ENCODE data around the gene OR1D2.
"Not testable (repeated sequence)": the region's sequence is repeated elsewhere in the genome, so short reads cannot be mapped to it uniquely, and the experiment has no call there.

Gene OR1D2, protein sequence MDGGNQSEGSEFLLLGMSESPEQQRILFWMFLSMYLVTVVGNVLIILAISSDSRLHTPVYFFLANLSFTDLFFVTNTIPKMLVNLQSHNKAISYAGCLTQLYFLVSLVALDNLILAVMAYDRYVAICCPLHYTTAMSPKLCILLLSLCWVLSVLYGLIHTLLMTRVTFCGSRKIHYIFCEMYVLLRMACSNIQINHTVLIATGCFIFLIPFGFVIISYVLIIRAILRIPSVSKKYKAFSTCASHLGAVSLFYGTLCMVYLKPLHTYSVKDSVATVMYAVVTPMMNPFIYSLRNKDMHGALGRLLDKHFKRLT

GRCh38 chr17:3104322-3104721, at the start of gene OR1D2:
Gene OR1D2, minus strand, starts transcription at chr17:3104422. Its CDS starts 11,426 bp downstream, at chr17:3092996.
- no peak for TF ChIP-seq CTCF (IDR thresholded peaks at IDR 0.05; ENCODE audit: insufficient read depth, low read length, missing control alignments)
- no peak for DNase-seq (ENCODE audit: low read depth, low spot score)
- POLR2A ChIA-PET: no interaction called here
- no peak within 1 kb of the TSS for H3K4me3 ChIP-seq (ENCODE audit: low read depth, low read length)
- CTCF ChIA-PET: no interaction called here

DNA sequence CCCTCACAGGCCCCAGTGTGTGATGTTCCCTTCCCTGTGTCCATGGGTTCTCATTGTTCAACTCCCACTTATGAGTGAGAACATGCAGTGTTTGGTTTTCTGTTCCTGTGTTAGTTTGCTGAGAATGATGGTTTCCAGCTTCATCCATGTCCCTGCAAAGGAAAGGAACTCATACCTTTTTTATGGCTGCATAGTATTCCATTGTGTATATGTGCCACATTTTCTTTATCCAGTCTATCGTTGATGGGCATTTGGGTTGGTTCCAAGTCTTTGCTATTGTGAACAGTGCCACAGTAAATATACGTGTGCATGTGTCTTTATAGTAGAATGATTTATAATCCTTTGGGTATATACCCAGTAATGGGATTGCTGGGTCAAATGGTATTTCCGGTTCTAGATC, 33.3 kb upstream of the OR1D2 start:
- DNase-seq (ENCODE audit: low read depth, low spot score); CTCF ChIA-PET; H3K4me3 ChIP-seq (ENCODE audit: low read depth, low read length); POLR2A ChIA-PET: not testable (repeated sequence)

DNA sequence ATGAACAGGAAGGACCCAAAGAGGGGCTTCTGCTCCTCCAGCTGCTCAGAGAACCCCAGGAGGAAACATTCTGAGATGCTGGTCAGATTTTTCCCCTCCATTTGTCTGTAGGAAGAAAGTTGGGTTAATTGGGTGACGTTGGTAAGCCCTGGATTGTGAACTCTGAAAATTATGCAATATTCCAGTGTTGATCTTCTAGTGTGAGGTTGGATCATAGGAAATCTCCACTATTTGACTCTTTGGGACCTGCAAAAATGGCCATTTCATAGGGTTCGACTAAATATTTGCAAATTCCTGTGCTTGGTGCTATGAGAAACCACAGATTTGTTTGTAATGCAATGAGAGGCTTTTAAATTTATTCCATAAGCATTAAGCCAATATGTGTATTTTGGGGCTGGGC, 23.2 kb upstream of the OR1D2 start, which contains the start of gene OR1G1:
OR1G1 (minus strand) TSS at position 101 of the 400 bp plus-strand sequence; CDS start at position 101, 0 bp downstream.
- no peak for DNase-seq (ENCODE audit: low read depth, low spot score)
- ChIA-PET CTCF (no interaction called here), POLR2A (no interaction called here)

DNA sequence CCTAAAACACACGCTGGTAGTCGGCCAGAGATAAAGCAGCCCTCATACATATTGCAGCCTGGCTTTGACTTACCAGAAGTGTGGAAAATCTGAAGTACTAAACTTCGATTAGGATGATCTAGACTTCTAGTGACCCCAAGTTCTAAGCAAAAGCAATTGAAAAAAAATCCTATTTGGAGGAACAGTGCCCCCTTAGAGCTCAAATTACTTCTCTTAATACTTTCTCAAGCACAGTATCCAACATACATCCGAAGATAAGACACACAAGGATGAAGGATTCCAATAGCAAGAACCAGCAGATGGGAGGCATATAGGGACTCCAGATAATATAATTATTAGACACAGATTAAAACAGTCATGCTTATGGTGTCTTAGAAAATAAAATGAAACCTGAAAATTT, 30.4 kb downstream of the OR1D2 start:
- H3K4me3 ChIP-seq (ENCODE audit: low read depth, low read length); POLR2A ChIA-PET; DNase-seq (ENCODE audit: low read depth, low spot score); CTCF ChIA-PET: not testable (repeated sequence)

More for the DNA sequence above, 23.2 kb upstream of the OR1D2 start, which contains the start of gene OR1G1:
- no peak for TF ChIP-seq CTCF (IDR thresholded peaks at IDR 0.05; ENCODE audit: insufficient read depth, low read length, missing control alignments)
- H3K4me3 ChIP-seq (ENCODE audit: low read depth, low read length): no peak within 1 kb of the TSS

DNA sequence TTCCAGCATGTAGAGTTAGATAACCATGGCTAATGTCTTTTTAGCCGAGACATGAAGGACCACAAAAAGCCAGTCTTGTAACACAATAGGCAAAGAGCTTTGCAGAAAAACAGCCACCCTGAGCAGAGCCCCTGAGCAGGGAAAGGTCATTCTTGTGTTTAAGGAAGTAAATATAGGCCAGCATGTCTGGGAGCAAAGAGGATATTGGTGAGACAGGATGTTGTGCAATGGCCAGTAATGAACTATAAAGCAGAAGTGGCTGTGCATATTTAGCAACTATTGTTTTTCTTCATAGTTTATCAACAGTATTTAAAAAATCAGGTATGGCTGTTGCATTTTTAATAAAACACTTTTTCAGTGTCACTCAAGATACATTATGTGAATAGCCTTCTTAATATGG, 39.0 kb downstream of the OR1D2 start:
- DNase-seq (ENCODE audit: low read depth, low spot score); H3K4me3 ChIP-seq (ENCODE audit: low read depth, low read length); CTCF ChIA-PET; POLR2A ChIA-PET: not testable (repeated sequence)

DNA sequence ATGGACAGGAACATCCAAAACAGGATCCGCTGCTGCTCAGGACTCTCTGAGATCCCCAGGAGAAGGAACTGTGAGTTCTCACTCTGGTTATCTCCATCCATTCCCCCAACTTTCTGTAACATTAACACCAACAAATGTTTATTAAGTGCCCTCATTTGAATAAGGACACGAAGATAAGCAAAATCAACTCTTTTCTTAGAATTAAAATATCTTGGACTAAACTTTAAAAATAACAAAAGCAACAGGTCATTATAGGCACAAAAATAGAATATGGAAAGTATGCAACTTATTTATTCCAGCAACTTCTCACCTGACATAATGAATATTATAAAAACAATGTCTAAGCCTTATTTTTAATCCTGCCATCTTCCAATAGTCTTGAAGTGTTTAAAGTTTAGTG, 40.7 kb downstream of the OR1D2 start, which contains the start of gene OR1D5:
OR1D5 (minus strand) TSS at position 101 of the 400 bp plus-strand sequence; CDS start at position 101, 0 bp downstream.
- DNase-seq (ENCODE audit: low read depth, low spot score); CTCF ChIA-PET; POLR2A ChIA-PET; H3K4me3 ChIP-seq (ENCODE audit: low read depth, low read length): not testable (repeated sequence)

DNA sequence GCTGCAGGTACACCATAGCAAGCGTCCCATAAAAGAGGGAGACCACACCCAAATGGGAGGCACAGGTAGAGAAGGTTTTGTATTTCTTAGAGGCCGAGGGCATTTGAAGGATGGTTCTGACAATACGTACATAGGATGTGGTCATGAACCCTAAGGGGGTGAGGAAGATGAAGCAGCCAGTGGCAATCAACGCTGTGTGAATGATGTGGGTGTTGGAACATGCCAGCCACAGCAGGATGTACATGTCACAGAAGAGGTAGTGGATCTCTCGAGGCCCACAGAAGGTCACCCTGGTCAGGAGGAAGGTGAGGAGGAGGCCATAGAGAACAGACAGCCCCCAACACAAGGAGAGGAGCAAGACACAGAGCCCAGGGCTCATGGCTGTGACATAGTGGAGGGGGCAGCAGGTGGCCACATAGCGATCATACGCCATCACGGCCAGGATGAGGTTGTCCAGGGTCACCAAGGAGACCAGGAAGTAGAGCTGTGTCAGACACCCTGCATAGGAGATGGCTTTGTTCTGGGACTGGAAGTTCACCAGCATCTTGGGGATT, 41.3 kb downstream of the OR1D2 start:
- CTCF ChIA-PET; H3K4me3 ChIP-seq (ENCODE audit: low read depth, low read length); DNase-seq (ENCODE audit: low read depth, low spot score); POLR2A ChIA-PET: not testable (repeated sequence)

DNA sequence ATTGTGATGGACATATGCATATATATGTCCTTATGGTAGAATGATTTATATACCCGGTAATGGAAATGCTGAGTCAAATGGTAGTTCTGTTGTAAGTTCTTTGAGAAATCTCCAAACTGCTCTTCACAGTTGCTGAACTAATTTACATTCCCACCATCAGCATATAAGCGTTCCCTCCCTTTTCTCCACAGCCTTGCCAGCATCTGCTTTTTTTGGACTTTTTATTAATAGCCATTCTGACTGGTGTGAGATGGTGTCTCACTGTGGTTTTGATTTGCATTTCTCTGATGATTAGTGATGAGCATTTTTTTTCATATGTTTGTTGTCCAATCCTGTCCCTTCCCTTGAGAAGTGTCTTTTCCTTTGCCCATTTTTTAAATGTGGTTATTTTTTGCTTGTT, 49.4 kb downstream of the OR1D2 start:
- H3K4me3 ChIP-seq (ENCODE audit: low read depth, low read length); POLR2A ChIA-PET; DNase-seq (ENCODE audit: low read depth, low spot score); CTCF ChIA-PET: not testable (repeated sequence)

DNA sequence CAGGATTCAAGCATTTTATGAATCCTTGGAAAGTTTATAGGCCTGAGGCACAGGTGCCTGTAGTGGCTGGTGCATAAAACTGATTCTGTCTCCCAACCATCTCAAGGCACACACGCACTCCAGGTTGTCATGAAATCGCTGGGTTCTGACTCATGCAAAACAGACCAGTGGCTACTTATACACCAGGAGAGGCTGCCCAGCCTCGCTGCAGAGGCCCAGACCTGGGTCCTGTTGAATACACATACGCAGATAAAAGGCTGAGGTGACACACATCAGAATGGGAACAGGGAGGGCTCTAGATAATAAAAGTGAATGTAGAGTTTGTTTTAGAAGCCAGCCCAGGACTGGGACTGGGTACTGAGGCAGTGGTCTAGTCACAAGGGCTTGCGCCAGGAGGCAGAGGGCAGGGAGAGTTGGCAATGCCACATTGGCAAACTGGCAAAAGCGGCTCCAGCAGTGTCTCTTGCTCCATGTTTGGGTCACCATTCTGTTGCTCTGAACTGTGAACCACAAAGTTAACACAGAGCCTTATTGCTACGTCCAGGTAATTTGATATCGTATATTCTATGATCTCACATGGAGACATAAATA, 54.4 kb downstream of the OR1D2 start:
- H3K4me3 ChIP-seq (ENCODE audit: low read depth, low read length): no peak overlapping the region
- DNase-seq (ENCODE audit: low read depth, low spot score): no peak
- TF ChIP-seq CTCF (IDR thresholded peaks at IDR 0.05; ENCODE audit: insufficient read depth, low read length, missing control alignments): no peak
- CTCF ChIA-PET: interaction anchor here (1.6 to 1.7 kb wide), 2 partner anchors 598 to 600 kb away, joined by 4 to 7 read pairs; no protein-coding TSS in a partner anchor
- POLR2A ChIA-PET: no interaction called here

All from AG04449 (cell line).